Prostate gland (tissue), 2 donors: ENCODE data around the gene TDRD3. TPM values are rescaled to one million over a fixed set of nuclear protein-coding genes. Genes with fewer than 3 reads are reported as not detected.

ENCODE experiments used
- DNase-seq: peaks from one replicate; pipeline ENCODE4 v3.0.0-alpha.2; 2019; ENCODE audit warnings: low spot score
- H3K27ac ChIP-seq, 2 donors: fragments of 200-600 bp; sonication (generic); 2 replicates each; pipeline ENCODE4 v1.5.1; 2017 to 2019
- H3K27me3 ChIP-seq: fragments of 200-600 bp; sonication (generic); replicated peaks from 2 replicates; pipeline ENCODE4 v1.5.1; 2019; ENCODE audit not compliant: insufficient read depth
- H3K36me3 ChIP-seq, 2 donors: fragments of 200-600 bp; sonication (generic); 1 replicate in 1 of 2; 2 replicates in 1 of 2; pipeline versions ENCODE4 v1.5.1 to v1.8.1; 2017 to 2019
- H3K4me1 ChIP-seq: fragments of 200-600 bp; sonication (generic); replicated peaks from 2 replicates; pipeline ENCODE4 v1.5.1; 2019
- H3K4me3 ChIP-seq, 2 donors: fragments of 200-600 bp; sonication (generic); 2 replicates each; pipeline ENCODE4 v1.5.1; 2017 to 2019
- H3K9me3 ChIP-seq: fragments of 200-600 bp; sonication (generic); 2 replicates; pipeline ENCODE4 v1.5.1; 2017
- POLR2A ChIP-seq: fragments of 450-650 bp; IDR thresholded peaks from one replicate; pipeline ENCODE4 v1.6.1; 2016; ENCODE audit warnings: antibody characterized with exemption, mild to moderate bottlenecking
- POLR2AphosphoS5 ChIP-seq: sonication (generic); formaldehyde crosslinking; IDR thresholded peaks from one replicate; pipeline ENCODE4 v1.6.1; 2017; ENCODE audit warnings: antibody characterized with exemption
- WGBS: methylation state at CpG from one replicate; pipeline ENCODE4 v1.1.5; 2018; 5-methylcytosine and 5-hydroxymethylcytosine counted together
- intact Hi-C: fragments of 100-400 bp; cut with DNase I; formaldehyde crosslinking; loops from one replicate; pipeline ENCODE4 v1.14.2; 2022
- total RNA-seq, 2 donors: library from RNA; depleted of rRNA; stranded (reverse); fragments of >200 nt; gene quantifications; one replicate each; pipeline ENCODE4 v1.1.0, GENCODE V29; 2016
- TF ChIP-seq, protein P1 (sequence below), 4 experiments: fragments of 200-600 bp in 2 of 4; fragments of 450-650 bp in 2 of 4; sonication (generic) in 2 of 4; IDR thresholded peaks; 1 replicate in 3 of 4; 2 replicates in 1 of 4; pipeline ENCODE4 v1.5.1; 2016 to 2019; ENCODE audit warnings: antibody characterized with exemption in 4 of 4, mild to moderate bottlenecking in 2 of 4, moderate library complexity in 2 of 4

Gene TDRD3
- total RNA-seq, 2 donors from 2014 or later = 14.6 to 14.7 TPM

- WGBS = 73% methylated on average over 2 of the region's 2 CpGs
- no peaks in the 10 kb centered on the region for H3K4me1 ChIP-seq
- intact Hi-C loops = no loop called here
- DNase-seq = no peak
- H3K4me3 ChIP-seq = no peak overlapping the region
- no peaks in the 10 kb centered on the region for H3K9me3 ChIP-seq
- H3K27me3 ChIP-seq = no peaks in the 10 kb centered on the region
- TF ChIP-seq POLR2A (no peak), POLR2AphosphoS5 (no peak)
- TF ChIP-seq, protein P1, sequence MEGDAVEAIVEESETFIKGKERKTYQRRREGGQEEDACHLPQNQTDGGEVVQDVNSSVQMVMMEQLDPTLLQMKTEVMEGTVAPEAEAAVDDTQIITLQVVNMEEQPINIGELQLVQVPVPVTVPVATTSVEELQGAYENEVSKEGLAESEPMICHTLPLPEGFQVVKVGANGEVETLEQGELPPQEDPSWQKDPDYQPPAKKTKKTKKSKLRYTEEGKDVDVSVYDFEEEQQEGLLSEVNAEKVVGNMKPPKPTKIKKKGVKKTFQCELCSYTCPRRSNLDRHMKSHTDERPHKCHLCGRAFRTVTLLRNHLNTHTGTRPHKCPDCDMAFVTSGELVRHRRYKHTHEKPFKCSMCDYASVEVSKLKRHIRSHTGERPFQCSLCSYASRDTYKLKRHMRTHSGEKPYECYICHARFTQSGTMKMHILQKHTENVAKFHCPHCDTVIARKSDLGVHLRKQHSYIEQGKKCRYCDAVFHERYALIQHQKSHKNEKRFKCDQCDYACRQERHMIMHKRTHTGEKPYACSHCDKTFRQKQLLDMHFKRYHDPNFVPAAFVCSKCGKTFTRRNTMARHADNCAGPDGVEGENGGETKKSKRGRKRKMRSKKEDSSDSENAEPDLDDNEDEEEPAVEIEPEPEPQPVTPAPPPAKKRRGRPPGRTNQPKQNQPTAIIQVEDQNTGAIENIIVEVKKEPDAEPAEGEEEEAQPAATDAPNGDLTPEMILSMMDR (IDR thresholded peaks at IDR 0.05) = no peak
- no peak overlapping the region for H3K27ac ChIP-seq
- no peaks in the 10 kb centered on the region for H3K36me3 ChIP-seq
Measured at GRCh38 chr13:60611523-60611922, 214.5 kb downstream of the TDRD3 start.

DNA sequence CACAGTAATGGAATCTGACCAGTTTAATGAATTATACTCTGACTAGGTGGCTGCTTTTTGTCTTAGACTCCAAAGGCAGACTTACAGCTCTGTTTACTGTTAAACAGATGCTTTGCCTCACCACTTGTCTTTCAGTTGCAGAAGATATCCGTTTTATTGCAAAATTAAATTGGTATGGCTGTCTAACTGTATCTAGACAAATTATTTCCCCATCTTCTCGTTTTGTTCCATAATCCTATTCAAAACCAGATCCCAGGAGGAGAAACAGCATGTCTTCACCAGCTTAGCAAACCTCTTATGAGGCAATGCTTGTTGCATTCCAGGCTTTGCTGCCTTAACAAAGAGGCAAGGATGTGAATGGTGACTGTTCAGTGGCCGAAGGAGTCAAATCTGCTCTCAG, 215.6 kb downstream of the TDRD3 start:
- intact Hi-C loops = no loop called here
- H3K36me3 ChIP-seq = no peaks in the 10 kb centered on the region
- no peak overlapping the region for H3K27ac ChIP-seq
- DNase-seq = no peak
- H3K27me3 ChIP-seq = no peaks in the 10 kb centered on the region
- 69% methylated on average over 3 of the region's 3 CpGs for WGBS
- TF ChIP-seq POLR2AphosphoS5 = no peak
- TF ChIP-seq, protein P1 (IDR thresholded peaks at IDR 0.05) = no peak
- no peak for TF ChIP-seq POLR2A
- no peaks in the 10 kb centered on the region for H3K4me1 ChIP-seq
- H3K4me3 ChIP-seq = no peak overlapping the region
- H3K9me3 ChIP-seq = no peaks in the 10 kb centered on the region

DNA sequence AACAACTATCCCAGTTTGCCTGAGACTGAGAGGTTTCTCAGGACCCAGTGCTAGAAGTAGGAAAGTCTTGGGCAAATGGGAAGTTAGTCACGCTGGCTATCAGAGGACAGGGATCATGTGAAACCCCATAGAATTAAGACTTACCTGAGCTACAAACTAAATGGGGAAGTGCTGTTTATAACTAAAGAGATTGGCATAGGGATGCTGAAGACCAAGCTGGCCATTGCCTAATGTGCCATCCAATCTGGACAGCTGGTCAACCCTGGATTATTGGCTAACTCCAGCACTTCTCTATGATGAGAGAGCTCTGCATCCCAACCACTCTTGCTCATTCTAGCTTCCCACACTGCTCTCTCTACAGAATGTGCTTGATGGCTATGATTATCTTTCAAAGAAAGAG, 216.1 kb downstream of the TDRD3 start:
- H3K36me3 ChIP-seq = no peaks in the 10 kb centered on the region
- no peak overlapping the region for H3K4me3 ChIP-seq
- intact Hi-C loops = no loop called here
- TF ChIP-seq POLR2A (no peak), POLR2AphosphoS5 (no peak)
- TF ChIP-seq, protein P1 (IDR thresholded peaks at IDR 0.05) = no peak
- no peaks in the 10 kb centered on the region for H3K27me3 ChIP-seq
- no peak for DNase-seq
- WGBS = 96% methylated on average over 1 of the region's 1 CpG
- no peaks in the 10 kb centered on the region for H3K9me3 ChIP-seq
- no peaks in the 10 kb centered on the region for H3K4me1 ChIP-seq
- H3K27ac ChIP-seq = no peak overlapping the region

DNA sequence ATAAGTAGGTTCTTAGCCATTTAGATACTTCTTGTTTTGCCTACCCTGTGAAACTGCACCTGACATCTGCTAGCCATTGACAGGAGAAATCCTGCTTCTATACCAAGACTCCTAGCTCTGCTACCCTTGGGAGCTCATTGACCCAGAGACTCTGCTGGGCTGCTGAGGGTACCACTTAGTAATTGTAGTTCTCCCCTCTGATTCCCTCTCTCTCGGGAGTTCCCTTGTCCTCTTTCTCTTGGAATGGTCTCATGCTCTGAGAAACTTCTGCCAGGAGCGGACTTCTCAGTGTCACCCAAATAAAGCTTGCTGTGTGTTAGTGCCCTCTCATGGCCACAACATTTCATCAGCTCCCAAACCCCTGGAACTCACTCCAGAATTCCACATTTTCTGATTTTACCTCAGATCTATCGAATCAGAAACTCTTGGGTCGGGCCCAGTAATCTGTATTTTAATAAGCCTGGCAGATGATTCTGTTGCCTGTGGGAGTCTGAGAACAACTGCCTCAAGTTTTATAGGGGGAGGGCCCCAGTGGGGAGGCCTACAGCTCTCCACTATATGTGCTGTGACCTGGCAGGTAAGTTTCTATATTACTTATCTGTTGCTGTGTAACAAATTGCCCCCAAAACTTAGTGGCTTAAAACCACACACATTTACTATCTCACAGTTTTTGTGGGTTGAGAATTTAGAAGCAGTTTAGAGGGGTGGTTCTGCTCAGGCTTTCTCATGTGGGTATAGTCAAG, 221.1 kb downstream of the TDRD3 start:
- 74% methylated on average over 4 of the region's 4 CpGs for WGBS
- DNase-seq = no peak

More for the DNA sequence above, 221.1 kb downstream of the TDRD3 start:
- intact Hi-C loops = no loop called here
- Histone ChIP-seq H3K4me1 (no peaks in the 10 kb centered on the region), H3K27me3 (no peaks in the 10 kb centered on the region), H3K36me3 (no peaks in the 10 kb centered on the region), H3K27ac (no peak overlapping the region), H3K9me3 (no peaks in the 10 kb centered on the region), H3K4me3 (no peak overlapping the region)
- no peak for TF ChIP-seq POLR2A
- TF ChIP-seq, protein P1 (IDR thresholded peaks at IDR 0.05) = peak in 3 of 4 experiments; percentile 20 to 36 (median 35)
- TF ChIP-seq POLR2AphosphoS5 = no peak
